IMR-90 (cell line): ENCODE data around the gene CRNN.

Experiments
- BHLHE40 ChIP-seq: fragments of 150-350 bp; IDR thresholded peaks from 2 replicates; pipeline ENCODE4 v1.6.1; 2016; ENCODE audit warnings: mild to moderate bottlenecking, low read depth, low read length
- CEBPB ChIP-seq: IDR thresholded peaks from 2 replicates; pipeline ENCODE4 v1.6.1; 2012; ENCODE audit warnings: low read depth, low read length, improper control_type of control experiment
- CHD1 ChIP-seq: IDR thresholded peaks from 2 replicates; pipeline ENCODE4 v1.6.1; 2012; ENCODE audit warnings: low read depth, low read length, improper control_type of control experiment
- FOS ChIP-seq: fragments of 150-350 bp; IDR thresholded peaks from 2 replicates; pipeline ENCODE4 v1.6.1; 2016; ENCODE audit warnings: low read depth, low read length
- MAZ ChIP-seq: IDR thresholded peaks from 2 replicates; pipeline ENCODE4 v1.6.1; 2012; ENCODE audit warnings: low read depth, mild to moderate bottlenecking, low read length, improper control_type of control experiment, moderate library complexity, borderline replicate concordance
- MXI1 ChIP-seq: IDR thresholded peaks from 2 replicates; pipeline ENCODE4 v1.6.1; 2012; ENCODE audit warnings: low read depth, mild to moderate bottlenecking, low read length, moderate library complexity, borderline replicate concordance
- NFE2L2 ChIP-seq: fragments of 150-350 bp; IDR thresholded peaks from 2 replicates; pipeline ENCODE4 v1.6.1; 2016; ENCODE audit warnings: low read depth, mild to moderate bottlenecking, low read length
- POLR2A ChIP-seq: IDR thresholded peaks from 2 replicates; pipeline ENCODE4 v1.6.1; 2012; ENCODE audit warnings: mild to moderate bottlenecking, low read depth, low read length
- RAD21 ChIP-seq: IDR thresholded peaks from 2 replicates; pipeline ENCODE4 v1.6.1; 2012; ENCODE audit warnings: low read length, improper control_type of control experiment
- RCOR1 ChIP-seq: IDR thresholded peaks from 2 replicates; pipeline ENCODE4 v1.6.1; 2012; ENCODE audit warnings: mild to moderate bottlenecking, low read length, improper control_type of control experiment; ENCODE audit not compliant: insufficient replicate concordance
- RFX5 ChIP-seq: IDR thresholded peaks from 2 replicates; pipeline ENCODE4 v1.8.0; 2012; ENCODE audit warnings: low read depth, mild to moderate bottlenecking, low read length, moderate library complexity
- TF ChIP-seq, protein P1 (sequence below): conservative IDR thresholded peaks from 2 replicates; pipeline ENCODE4 v1.5.1; 2012; ENCODE audit warnings: mild to moderate bottlenecking, low read depth, low read length, improper control_type of control experiment
- TF ChIP-seq, protein P2 (sequence below): fragments of 150-350 bp; IDR thresholded peaks from 2 replicates; pipeline ENCODE4 v1.6.1; 2016; ENCODE audit warnings: low read depth, mild to moderate bottlenecking, low read length, moderate library complexity, borderline replicate concordance
- TF ChIP-seq, protein P3 (sequence below): fragments of 150-350 bp; IDR thresholded peaks from 2 replicates; pipeline ENCODE4 v1.6.1; 2017; ENCODE audit warnings: mild to moderate bottlenecking, antibody characterized with exemption, low read length, low read depth

DNA sequence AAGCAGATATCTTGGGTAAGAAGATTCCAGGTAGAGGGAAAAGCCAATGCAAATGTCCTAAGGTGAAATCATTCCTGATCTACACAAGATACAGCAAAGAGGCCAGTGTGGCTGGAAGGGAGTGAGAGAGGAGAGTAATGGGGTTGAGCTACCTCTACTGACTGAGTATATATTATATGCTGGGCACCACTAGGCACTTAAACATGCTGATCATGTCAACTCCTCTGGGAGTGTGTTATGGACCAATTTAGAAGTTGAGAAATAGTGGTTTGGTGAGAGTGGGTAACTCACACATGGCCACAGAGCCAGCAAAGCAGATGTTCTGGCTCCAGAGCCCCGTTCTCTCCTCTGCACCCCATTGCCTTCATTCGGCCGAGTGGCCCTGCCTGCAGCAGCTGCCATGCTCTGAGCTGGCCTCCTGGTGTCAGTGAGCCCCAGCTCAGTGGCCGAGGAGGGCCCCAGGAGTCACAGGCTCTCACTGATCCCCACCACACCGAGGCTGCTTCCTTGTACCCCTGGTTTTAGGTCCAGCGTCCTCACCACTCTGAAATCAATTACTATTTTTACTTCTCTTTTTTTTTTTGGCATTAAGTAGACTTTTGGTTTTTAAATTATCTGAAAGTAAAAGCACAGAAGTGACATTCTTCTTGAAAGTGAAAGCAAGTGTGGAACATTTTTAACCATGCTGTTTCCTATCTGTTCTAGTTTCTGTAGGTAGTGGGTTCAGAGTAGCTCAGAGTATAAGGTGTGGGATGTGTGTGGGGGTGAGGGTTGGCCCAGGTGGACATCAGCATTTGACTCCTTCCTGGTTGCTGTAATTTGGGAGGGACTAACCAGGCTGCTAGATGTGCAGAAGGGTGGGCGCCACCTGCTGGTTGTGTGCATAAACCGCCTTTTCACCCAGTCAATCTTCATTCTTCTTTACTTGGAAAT is 45.8 kb upstream of the CRNN start:
- TF ChIP-seq, protein P1, sequence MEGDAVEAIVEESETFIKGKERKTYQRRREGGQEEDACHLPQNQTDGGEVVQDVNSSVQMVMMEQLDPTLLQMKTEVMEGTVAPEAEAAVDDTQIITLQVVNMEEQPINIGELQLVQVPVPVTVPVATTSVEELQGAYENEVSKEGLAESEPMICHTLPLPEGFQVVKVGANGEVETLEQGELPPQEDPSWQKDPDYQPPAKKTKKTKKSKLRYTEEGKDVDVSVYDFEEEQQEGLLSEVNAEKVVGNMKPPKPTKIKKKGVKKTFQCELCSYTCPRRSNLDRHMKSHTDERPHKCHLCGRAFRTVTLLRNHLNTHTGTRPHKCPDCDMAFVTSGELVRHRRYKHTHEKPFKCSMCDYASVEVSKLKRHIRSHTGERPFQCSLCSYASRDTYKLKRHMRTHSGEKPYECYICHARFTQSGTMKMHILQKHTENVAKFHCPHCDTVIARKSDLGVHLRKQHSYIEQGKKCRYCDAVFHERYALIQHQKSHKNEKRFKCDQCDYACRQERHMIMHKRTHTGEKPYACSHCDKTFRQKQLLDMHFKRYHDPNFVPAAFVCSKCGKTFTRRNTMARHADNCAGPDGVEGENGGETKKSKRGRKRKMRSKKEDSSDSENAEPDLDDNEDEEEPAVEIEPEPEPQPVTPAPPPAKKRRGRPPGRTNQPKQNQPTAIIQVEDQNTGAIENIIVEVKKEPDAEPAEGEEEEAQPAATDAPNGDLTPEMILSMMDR: peak; percentile 70
- TF ChIP-seq MXI1: no peak
- TF ChIP-seq POLR2A: no peak
- TF ChIP-seq RAD21: peak; percentile 19; the same call in 1 of the 2 replicates
- TF ChIP-seq CEBPB: no peak
- TF ChIP-seq CHD1: no peak
- TF ChIP-seq RCOR1: no peak
- no peak for TF ChIP-seq NFE2L2
- no peak for TF ChIP-seq BHLHE40
- TF ChIP-seq, protein P2, sequence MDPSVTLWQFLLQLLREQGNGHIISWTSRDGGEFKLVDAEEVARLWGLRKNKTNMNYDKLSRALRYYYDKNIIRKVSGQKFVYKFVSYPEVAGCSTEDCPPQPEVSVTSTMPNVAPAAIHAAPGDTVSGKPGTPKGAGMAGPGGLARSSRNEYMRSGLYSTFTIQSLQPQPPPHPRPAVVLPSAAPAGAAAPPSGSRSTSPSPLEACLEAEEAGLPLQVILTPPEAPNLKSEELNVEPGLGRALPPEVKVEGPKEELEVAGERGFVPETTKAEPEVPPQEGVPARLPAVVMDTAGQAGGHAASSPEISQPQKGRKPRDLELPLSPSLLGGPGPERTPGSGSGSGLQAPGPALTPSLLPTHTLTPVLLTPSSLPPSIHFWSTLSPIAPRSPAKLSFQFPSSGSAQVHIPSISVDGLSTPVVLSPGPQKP: no peak
- no peak for TF ChIP-seq RFX5
- TF ChIP-seq MAZ: no peak
- TF ChIP-seq, protein P3, sequence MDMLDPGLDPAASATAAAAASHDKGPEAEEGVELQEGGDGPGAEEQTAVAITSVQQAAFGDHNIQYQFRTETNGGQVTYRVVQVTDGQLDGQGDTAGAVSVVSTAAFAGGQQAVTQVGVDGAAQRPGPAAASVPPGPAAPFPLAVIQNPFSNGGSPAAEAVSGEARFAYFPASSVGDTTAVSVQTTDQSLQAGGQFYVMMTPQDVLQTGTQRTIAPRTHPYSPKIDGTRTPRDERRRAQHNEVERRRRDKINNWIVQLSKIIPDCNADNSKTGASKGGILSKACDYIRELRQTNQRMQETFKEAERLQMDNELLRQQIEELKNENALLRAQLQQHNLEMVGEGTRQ: no peak
- no peak for TF ChIP-seq FOS
